NCI-H2196 (cell line): ENCODE data around the gene TOP2B.

Experiments used
- DNase-seq: peaks from one replicate; lab custom pipeline; 2025; ENCODE audit not compliant: unreplicated experiment; lab: John Stamatoyannopoulos, UW

TOP2B gene

DNA sequence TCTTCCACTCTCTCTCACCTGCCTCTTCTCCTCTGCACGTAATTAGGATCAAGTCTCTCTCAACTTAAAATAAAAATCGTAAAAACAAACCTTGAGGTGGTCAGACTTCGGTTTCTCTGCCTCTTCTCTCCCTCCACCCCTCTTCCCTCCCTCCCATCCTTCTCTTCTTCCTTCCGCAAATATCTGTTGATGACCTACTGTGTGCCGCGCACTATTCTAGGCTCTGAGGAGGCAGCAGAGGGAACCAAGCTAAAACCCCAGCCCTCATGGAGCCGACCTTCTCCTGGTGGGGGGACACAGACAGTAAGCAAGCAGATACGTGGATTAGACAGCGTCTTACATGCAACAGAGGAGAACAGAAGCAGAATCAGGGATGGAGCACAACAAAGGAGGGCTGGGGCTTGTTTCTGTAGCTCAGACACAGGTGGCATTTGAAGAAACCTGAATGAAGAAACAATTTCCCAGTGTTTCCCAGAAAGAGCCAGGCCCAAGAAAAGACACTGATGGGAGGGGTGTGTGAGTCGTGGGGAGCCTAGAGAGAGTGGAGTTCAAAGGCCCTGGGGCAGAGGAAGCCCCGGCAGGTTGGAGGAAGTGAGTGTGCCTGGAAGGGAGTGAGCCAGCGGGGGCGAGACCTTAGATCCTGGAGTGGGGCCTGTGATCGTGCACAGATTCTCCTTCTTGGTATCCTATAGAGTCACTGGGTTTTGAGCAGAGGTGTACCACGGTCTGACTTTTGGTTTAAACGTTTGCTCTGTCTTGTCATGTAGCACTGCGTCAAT, 80.5 kb downstream of the TOP2B start:
- DNase-seq = no peak

DNA sequence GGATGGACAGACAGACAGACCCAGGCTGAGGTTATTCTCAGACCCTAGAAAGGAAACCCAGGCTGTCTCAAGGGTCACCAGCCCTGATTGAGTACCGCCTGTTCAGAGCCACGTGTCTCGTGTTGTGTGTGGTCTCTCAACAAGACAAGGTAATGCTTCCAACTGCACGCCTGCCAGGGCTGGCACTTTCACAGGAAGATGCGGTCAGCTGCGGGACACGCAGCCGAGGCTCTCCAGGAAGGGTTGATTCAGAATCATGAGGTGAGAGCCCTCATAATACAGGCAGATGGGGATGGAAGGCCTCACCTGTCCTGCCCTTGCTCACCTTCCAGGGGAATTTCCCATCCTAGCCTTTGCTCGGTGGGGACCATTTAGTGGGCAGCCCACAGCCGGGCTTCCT, 81.4 kb downstream of the TOP2B start:
- no peak for DNase-seq

DNA sequence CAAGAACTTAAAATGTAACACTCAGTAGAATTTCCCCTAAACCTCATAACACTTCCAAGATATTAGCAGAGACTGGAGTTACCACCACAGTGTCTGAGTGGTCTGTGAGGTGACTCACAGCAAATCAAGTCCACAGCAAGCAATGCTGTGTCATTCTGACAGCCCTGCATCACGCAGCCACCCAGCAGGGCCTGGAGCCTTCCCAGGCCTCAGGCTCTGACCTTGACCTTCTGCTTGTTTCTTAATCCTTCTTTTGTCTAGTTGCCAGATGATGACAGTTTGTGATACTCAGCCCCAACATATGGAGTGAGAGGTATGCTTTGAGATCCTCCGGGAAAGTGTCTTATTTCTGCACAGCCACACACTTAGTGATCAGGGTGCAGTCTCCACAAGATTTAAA, 82.5 kb downstream of the TOP2B start:
- DNase-seq = no peak

DNA sequence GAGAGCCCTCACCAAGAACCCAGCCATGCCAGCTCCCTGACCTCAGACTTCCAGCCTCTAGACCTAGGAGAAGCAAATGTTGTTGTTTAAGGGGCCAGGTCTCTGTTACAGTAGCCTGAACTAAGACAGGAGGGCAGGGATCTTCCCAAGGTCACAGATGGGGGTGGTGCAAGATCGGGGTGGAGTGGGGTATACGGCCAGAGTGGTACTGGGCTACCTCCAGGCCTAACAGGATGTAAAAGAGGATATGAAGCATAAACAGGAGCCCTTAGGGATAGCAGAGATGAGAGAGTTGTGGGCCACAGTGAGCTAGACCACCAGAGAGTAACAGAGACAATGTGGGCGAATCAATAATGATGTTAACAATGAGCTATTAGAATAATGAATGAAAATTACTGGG, 82.9 kb downstream of the TOP2B start:
- DNase-seq = no peak

DNA sequence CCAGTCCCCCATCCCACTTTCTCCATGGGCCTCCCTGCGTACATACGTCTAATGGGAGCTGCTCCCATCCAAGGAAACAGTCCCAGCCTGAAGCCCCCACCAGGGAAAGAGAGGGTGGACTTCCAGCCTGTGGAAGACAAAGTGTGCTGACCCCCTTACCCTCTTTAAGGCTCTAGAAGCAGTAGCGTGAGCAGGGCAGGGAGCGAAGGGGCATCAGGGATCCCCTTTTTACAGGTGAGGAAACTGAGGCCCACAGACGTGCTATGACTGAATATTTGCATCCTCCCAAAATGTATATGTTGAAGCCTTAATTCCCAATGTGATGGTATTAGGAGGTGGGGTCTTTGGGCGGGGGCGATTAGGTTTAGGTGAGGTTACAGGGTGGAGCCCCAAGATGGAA, 83.4 kb downstream of the TOP2B start:
- DNase-seq = no peak

DNA sequence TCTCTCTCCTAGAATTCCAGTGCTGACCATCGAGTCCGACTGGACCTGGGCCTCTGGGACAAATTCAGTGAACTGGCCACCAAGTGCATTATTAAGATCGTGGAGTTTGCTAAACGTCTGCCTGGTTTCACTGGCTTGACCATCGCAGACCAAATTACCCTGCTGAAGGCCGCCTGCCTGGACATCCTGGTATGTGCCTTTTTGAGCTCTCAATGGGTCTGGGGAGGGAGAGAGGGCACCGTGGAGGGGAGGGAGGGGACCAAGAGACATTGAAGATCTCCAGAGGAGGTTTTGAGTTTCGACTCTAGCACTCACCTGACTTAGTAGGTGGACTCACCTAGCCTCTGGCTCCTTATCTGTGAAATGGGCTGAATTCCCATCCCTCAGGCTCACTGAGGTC, 84.2 kb downstream of the TOP2B start:
- no peak for DNase-seq

DNA sequence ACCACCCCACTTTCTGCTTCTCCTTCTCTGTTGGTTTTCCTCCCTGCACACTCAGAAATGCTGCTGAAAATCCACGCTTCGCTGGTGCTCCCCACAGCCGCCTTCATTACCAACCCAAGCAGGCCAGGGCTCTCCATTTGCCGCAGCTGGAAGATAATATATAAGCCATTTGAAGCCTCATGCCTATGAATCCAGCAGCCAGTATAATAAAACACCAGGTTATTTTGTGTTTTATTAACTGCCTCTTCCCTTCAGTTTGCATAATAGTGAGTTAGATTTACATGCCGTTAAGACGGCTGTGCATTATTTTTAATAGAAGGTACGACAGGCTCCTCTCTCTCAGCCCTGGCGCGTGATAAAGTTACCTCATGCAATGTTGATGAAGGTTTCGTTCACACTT, 86.6 kb downstream of the TOP2B start:
- DNase-seq = no peak

DNA sequence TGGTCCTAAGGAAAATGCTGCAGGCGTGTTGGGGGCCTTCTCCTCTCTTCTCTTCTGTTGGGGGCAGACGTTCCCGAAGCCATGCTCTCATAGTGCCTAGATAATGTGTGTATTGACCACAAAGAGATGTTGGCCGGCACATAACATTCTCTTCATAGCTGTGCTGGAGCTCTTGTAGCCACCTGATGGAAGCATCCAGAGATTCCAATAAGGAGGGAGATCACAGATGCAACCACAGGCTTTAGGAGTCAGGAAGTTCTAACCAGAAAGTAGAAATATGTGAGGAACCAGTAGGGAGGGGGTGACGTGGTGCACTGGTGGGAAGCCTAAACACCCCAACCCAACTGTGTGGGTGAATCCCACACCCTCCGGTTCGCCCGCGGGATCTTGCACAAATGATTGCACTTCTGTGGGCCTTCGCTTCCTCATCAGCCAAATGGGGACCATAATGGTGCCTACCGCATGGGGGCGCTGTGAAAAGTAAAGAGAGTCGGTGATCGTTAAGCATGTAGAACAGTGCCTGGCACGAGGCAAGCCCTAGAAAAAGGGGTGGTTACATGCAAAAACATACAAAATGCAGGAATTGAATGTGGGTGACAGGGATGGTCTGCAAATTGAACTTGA, 87.8 kb downstream of the TOP2B start:
- DNase-seq = no peak

DNA sequence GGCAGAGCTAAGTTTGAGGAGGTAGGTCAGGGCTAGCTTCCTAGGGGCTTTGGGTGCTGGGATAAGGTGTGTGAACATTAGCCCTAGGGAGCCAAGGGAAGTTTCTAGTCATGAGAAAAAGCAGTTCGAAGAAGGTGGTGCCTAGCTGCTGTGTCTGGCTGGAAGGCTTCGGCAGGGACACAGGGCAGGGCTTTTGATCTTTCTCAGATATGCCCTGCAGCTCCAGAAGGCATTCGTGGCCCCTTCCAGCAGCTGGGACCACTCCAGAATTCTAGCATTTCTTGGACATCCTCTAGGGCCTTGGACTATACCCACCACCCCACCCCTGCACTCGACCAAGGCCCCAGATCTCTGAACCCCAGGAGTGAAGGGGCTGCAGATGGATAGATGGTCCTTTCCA, 88.6 kb downstream of the TOP2B start:
- DNase-seq = no peak

DNA sequence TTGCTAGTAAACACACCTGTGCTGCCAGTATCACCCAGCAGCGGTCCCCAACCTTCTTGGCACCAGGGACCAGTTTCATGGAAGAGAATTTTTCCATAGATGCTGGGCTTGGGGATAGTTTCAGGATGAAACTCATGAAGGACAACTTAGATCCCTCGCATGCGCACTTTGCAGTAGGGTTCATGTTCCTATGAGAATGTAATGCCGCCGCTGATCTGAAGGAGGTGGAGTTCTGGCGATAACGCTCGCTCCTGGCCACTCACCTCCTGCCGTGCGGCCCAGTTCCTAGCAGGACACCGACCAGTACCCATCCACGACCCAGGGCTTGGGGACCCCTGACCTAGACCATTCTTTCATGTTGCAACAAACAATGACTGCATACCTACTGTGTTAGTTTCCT, 89.7 kb downstream of the TOP2B start:
- DNase-seq = no peak

DNA sequence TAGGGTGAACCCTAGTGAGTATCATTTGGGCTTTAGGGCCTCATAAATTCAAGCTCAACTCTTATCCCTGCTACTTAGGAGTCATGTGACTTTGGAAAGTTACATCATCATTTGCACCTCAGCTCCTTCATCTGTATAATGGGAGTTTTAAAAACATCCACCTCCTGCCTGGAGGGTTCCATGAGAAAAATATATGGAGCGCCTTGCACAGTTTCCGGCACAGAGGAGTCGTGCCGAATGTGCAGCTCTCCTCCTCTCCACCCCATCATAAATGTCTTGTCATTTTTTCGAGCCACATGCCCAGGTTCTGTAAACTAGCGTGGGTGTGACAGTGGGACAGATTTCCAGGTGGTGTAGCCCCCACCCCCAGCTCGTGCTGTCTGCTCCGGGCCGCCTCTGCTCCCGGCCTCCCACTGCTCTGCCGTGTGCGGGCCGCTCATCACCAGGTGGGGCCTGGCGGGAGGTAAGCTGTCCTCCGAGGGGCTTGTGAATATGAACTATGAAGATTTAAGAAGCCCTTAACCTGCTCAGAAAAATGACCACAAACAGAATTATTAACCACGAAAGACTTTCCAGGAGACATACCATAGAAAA, 90.4 kb downstream of the TOP2B start:
- DNase-seq = no peak

DNA sequence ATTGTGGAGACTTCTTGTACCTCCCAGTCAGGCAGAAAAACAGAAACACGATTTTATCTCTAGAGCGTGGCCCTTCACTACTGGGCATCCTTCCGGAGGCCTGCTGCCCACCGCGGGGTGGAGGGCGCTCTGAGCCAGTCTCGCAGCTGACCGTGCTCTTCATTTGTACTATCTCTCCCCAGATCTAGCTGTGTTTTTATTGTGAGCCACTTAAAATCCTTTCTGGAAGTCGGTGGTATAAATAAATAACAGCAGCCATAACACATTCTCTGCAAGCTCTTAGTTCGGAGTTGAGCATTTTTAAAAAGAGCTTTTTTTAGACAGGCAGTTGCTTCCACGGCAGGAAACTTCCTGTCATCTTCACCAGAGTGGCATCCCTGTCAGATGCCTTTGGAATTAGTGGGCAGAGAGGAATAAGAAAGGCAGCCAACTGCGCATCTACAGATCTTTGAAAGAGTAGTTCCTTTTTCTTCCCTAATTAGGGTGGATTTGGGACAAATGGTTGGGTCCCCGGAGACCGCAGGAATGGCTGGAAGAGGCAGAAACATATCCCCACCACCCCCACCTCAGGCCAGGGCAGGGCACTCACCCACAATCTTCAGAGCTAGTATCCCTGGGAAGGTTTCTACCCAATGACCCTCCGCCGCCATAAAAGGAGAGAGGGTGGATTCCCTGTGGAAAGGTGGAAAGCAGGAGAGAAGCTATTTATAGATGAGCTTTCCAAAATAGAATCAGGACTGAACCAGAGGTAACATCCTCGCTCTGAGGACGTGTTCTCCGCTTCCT, 91.1 kb downstream of the TOP2B start:
- no peak for DNase-seq

DNA sequence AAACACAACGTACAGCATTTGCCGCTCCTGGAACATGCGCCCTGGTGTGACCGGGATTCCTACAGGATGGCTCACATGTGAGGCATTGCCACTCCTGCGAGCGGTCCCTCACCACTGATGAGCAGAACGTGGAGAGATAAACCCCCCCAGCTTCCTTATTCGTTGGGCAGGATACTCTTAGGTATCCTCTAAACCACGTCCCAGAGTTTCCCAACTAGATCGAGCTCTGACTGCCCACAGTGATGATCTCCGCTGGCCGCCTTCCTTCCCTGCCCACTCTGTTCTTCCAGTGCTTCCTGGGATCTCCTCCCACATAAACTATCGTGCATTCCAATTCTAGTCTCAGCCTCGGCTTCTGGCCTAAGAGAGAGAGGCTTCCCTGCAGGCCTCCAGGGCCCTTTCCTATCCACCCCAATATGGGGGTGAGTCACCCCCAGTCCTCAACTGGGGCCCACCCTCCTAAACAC, 91.8 kb downstream of the TOP2B start:
- no peak for DNase-seq

DNA sequence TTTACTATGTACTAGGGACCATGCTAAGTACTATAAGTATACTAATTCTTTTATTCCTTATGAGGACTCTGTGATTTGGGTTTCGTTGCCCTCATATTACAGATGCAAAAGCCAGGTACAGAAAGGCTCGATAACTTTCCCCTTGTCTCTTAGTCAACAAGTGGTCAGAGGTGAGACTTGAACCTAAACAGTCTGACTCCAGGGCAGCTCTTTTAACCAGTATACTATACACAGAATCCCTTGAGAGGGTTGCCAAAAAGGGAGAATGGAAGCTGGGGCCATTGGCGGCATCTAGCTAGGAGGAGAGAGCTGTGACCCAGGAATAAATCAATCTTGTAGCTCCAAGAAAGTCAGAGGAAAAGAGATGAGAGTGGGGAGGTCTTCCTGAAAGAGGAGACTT, 92.4 kb downstream of the TOP2B start:
- no peak for DNase-seq

DNA sequence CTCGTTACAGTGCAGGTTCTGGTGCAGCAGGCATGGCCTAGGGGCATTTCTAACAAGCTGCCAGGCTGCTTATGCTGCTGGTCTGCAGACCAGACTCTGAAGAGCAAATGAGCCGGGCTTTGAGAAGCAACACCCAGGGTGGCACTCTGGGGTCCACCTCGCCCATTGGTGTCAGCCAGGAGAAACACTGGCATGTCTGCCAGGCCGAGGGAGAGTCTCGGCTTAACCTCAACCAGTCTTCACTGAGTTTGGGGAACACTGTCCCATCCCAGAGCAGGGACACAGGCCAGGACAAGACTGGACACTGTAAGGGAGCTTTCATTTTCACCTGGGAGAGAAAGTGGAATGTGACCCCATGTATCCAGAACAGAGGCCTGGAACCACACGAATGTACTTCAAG, 93.4 kb downstream of the TOP2B start:
- no peak for DNase-seq

DNA sequence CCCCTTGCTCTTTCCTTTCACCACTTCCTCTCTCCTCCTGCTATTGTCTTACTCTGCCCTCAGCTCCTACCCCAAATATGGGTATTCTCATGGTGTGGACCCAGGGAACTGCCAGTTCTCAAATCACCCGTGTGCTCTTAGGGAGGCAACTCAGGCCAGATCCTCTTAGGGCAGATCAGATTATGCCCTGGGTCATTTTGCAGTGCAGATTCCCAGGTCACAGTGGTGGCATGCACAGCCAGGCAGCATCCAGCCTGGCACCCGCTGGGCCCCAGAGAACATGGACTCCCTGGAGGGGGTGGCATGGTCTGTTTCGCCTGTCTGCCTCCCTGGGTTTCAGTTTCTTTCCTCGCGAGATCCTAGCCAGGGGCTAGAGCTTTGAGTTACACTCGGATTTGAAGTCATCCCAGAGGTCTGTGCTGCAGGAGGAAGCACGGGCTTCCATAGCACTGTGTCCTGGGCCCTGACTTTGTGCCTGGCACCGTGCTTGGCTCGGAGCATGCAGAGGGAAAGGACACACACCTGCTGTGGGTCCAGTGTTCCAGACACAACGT, 96.1 kb downstream of the TOP2B start:
- no peak for DNase-seq

DNA sequence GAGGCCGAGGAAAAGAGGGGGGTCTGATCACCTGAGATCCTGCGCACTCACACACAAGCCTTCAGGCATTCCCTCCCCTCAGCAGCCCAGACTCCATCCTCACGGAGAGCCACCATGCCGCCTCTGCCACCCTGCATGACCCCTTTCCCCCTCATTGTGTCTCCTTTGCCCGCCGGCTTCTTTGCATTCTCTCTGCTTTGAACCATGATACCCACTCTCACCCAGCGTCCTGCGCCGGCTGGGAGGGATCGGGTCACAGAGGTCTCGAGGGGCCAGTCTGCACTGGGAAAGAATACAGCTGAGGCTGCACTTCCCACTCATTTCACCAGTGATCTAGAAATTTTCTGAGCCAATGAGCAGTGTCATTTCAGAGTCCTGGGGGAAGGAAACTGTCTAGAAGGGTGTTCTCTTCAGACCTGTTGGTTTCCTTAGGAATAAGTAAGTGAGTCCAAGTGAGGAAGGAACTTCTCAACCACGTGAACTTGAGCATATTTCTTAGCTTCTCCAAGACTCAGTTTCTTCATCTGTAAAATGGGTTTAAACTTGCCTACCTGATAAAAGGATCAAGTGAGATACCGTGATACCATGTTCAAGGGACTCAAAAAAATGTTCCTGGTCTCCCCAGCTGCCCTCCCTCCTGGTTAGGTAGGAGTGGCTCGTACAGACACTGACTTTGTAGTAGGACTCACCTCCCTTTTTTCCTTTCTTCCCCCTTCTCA, 96.7 kb downstream of the TOP2B start:
- no peak for DNase-seq

DNA sequence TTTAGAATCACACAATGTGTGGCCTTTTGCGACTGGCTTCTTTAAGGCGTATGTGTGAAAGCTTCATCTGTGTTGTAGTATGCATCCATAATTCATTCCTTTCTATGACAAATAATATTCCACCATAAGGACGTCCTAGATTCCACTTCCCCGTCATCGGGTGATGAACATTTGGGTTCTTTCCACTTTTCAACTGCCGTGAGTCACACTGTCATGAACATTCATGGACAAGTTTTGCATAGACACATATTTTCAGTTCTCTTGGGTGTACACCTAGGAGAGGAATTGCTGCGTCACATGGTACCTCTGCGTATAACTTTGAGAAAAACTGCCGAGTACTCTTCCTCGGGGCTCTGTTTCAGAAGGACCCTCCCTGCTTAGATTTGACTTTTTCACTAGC, 97.3 kb downstream of the TOP2B start:
- DNase-seq = no peak

DNA sequence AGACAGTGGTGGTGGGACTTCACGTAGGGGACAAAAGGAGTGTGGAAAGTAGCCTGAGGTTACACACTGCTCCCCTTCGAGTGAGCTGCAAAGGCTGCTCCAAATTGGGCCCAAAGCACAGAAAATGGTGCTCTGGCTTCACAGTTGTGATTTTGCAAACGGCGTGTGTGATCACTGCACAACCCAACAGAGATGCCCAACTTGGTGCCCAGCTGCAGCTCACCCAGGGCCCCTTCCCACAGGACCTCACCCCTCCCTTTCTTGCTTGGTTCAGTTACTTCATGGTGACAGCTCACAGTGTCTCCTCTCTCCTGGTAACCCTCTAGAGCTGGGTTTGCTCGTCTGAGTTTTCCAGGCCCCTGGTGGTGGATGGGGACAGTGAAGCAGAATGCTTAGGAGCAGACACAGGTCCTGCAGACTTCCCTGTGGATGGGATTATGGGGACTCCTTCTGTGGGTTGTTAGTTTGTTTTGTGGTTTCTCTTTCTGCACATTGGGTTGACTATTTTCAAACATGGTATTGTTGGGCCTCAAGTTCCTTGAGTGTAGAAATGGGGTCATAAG, 98.3 kb downstream of the TOP2B start:
- no peak for DNase-seq

DNA sequence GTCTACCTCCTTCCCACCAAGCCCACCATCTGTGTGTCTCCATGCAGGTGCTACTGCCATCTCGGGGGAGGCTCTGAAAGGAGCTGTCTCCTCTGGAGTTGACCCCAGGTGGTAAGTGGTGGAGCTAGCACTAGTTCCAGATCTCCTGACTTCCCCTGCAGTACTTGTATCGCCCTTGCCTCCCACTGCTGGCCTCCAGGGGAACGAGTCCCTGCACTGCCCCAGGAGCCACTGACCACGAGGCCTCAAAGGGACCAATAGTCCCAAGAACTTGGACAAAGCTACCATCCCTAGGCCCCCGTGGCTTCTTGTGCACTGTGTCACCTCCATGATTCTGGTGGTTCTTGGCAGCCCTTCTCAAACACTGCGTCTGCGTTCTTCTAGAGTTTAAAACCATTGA, 98.9 kb downstream of the TOP2B start:
- no peak for DNase-seq
